ENCODE measurements around the gene RGS6. TPM values are rescaled to one million over a fixed set of nuclear protein-coding genes. Genes with fewer than 3 reads are reported as not detected.

RGS6 gene
- total RNA-seq, 1 experiment from 2014 or later: not detected

DNA sequence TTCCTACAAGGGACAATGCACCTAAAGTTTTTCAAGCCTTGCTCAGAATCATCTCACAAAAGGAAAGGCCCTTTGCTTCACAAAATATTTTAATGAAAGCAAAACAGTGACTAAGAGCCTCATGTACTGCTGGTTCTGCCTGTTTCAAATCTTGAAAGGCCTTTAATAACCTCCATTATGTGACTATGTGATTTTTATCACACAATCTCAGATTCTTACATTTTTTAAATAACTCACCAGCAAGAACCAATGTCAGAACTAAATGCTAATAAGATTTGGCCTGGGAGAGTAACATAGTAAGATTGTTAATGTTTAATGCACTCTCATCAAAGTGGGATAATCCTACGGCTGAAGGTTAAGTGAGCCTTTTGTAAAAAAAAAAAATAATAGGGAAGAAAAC is 378.9 kb downstream of the RGS6 start:
- DNase-seq (ENCODE audit: low read depth): no peak

DNA sequence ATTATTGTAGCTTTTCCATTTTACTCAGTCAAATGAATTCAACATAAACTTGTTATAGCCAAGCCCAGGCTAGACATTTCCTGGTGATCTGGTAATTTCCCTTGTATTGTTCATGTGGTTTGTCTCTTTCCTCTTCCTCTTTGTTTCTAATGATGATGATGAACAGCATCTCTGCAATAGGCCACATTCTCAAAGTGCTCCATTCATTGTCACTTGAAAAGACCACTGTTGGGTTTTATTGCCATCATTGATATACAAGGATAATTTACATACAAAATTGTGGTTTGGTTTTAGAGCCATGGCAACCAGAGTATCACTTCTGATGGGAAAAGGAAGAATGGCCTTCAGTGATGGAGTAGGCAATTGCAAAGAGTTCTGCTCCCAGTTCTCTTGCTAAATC is 379.3 kb downstream of the RGS6 start:
- no peak for DNase-seq (ENCODE audit: low read depth)

DNA sequence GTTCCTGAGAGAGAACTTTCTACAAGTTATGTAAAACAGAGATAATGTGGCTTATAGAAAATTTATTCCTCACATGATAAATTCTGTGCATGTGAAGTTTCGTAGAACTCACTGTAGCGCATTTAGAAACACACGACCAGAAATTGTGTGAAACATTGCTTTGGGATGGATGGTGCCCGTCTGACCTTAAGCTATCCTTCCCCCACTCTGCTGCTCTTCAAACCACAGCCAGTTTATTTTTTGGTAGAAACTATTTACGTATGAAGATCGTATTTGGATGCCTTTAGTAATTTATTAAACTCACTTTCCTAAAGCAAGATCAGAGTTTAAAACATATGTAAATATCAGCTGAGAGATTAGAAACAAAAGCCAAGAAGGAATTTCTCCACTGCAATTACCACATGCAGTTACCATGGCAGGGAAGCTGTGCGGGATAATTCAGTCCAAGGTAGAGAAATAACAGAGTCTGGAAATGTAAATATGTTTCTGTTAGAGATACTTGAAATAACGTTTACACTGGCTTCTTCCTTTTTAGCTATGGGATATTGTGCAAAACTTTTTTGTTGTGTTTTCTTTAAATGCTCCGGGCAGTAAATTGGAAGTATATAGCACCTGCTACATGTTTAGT is 382.7 kb downstream of the RGS6 start:
- DNase-seq (ENCODE audit: low read depth): no peak

DNA sequence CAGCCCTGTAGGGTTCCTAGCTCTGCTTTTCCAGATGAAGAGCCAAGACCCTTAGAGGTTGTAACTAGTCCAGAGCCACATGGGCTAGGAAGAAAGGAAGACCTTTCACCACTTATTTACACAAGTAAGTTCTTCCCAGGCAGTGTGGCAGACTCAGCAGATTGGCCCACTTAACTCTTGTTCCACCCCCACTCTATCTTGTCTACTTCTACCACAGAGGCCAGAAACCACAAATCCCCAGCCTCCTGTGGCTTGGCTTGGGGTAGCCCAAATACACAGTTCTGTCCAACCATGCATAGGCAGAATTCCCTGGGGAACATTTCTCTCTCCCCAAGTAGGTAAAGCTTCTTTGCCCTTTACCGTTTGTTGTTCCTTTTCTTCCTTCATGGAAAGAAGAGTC is 383.5 kb downstream of the RGS6 start:
- DNase-seq (ENCODE audit: low read depth): no peak

DNA sequence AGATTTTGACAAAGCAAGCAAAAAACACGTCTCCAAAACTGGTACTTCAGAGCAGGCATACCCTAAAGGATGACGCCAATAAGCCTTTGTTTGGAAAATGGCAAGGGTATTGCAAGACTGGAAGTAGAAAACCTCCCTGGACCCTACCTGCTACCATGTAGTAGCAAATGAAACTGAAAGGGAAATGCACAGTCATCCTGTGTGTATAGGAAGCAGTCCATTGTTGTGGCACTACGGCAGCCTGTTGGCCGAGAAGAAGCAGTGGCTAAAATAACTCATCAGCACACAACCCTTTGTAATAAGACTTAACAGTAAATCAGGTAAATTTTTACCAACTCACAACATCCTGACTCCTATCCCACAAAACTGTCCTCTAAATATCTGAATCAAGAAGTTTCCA is 386.4 kb downstream of the RGS6 start:
- peak; percentile 39 for DNase-seq (ENCODE audit: low read depth)

DNA sequence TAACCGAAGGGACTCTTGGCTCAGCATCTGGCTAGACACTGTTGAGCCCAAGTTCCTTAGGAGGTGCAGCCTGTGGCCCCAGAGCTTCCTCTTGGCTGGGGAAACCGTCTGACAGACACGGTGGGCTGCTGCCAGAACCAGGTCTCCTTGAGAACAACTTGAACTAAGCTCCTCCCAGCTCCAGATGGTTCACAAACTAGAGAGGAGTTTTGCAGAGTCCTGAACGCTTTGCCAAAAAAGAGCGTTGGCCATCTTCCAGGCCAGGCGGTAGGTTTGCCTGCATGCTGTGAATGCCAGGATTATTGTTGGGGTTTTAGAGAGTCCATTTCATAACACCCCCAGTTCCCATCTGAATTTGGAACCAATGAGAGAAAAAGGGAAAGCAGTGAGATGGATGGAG is 399.8 kb downstream of the RGS6 start:
- no peak for DNase-seq (ENCODE audit: low read depth)

DNA sequence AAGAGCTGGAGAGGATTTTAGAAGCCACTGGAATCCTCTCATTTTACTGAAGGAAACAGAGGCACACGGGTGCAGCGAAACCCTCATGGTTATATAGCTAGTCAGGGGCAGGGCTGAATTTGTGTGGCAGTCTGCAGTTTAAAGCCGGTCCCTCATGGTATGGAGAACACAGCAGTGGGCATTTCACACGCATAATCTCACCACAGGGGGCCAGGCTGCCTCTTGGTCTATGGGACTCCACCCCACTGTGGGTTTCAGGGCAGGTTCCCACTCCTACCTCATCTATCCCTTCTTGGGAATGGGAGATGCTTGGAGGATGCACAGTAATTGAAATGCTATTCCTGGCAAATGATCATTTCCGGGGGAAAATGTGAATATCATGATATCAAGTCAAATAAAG is 400.6 kb downstream of the RGS6 start:
- peak; percentile 15 for DNase-seq (ENCODE audit: low read depth)

DNA sequence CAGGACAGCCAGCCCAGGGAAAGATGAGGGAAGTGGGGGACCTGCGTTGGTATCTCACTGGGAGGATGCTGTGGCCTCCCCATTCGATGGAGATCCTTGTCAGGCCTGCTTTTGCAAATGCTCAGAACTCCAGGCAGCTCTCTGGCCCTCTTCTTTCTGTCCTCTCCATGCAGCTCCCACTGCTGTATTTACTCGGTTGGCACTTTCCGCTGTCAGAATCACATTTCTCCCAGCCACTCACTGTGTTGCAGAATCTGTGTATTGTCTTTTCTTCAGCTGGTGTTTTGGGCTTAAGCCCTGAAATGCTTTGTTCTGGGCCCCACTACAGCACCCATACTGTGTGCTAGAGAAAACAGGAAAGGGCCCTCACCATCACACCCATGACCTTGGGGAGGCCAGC is 401.1 kb downstream of the RGS6 start:
- no peak for DNase-seq (ENCODE audit: low read depth)

DNA sequence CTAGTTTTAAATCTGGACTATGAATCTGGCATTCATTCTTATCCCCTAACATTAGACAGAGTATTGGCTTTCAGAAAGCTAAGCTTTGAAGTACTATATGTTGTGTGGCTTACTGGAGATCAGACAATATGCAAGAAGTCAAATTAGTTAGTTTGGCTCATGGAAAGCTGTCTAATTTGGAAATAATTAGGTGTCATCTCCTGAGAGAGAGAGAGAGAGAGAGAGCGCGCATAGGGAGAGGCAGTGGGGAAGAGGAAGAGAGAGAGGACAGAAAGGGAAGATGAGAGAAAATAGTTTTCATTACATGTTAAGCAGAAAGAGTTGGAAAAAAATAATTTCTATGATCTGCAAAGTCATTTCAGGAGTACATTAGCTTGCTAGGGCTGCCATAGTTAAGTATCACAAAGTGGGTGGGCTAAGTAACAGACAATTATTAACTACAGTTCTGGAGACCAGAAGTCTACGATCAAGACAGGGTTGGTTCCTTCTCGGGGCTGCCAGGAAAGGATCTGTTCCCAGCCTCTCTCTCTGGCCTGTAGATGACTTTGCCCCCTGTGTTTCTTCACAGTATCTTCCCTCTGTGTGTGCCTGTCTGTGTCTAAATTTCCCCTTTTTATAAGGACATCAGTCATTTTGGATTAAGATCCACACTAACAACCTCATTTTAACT is 404.2 kb downstream of the RGS6 start:
- no peak for DNase-seq (ENCODE audit: low read depth)

DNA sequence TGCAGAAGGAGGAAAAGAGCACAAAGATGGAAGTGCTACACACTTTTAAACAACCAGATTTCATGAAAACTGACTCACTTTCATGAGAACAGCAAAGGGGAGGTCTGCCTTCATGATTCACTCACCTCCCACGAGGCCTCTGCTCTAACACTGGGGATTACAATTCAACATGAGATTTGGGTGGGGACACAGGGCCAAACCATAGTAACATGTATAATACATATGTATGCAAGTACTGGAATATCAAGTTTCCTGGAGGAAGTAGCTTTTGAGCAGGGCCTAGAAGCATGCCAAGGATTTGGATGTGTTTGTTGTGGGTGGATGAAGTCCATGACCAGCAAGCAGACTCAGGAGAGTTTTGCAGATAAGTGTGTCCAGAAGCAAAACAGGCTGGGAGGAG is 409.0 kb downstream of the RGS6 start:
- DNase-seq (ENCODE audit: low read depth): peak; percentile 8

DNA sequence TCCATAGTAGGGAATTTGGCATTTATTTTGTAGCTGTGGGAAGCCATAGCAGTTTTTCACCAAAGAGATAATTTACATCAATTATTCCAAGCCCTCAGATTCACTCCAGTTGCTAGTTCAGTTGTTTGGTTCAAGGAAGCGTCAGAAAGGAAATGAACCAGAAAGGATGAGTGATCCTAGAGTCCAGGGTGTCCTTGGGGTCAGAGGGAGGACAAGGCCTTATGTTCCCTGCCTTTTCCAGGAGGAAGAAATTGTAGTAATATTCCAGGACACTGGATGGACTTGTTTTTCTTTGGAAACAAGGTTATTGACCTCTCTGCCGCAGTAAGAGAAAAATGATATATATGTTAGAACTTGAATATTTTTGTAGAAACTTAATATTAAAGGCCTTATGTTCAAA is 409.5 kb downstream of the RGS6 start:
- no peak for DNase-seq (ENCODE audit: low read depth)

DNA sequence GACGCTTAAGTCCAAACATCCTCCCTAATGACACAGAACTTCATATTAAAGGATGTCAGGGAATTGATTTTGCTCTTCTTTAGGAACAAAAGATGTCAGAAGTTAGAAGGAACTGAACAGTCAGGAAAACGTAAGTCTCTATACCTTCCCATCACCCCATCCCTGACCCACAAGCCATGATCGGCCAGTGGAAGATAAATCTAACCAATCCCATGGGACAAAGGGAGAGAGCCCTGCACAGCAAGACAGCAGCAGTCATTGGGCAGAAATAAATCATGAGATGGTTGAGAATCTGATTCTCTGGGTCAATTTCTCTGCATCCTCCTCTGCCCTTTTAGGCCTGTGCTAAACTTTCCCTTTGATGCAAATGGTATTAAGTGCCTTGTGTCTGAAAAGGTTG is 414.9 kb downstream of the RGS6 start:
- no peak for DNase-seq (ENCODE audit: low read depth)

DNA sequence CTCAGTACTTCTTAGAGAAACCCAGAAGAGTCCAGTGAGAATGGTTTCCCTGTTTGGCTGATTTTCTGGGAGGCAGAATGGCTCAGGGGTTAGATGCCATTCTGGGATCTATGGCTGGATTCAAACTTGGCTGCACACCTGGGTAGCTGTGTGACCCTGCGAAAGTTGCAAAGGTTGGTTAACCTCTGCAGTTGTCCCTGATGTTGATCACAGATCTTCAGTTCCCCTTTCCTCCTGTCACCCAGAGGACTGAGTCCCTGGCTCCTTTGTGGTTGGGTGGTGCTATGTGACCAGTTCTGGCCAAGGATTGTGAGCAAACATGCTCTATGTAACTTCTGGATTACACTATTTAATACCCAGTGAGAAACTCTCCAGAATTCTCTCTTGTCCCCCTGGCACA is 418.0 kb downstream of the RGS6 start:
- no peak for DNase-seq (ENCODE audit: low read depth)

DNA sequence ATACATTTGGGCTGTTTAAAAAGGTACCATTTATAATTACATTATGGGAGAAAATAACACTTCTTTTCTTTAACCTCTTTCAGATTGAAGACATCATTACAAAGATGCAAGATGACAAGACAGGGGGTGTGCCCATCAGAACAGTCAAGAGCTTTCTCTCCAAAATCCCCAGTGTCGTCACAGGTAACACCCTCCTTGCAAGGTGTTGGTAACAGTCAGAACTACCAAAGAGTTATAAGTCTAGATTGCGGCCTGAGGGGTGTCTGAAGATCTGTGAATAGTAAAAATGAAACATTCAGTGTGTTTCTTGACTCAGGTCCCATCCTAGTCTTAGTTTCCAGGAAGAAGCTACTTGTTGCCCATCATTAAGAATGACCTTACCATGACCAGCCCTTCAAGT is 419.8 kb downstream of the RGS6 start:
- no peak for DNase-seq (ENCODE audit: low read depth)

DNA sequence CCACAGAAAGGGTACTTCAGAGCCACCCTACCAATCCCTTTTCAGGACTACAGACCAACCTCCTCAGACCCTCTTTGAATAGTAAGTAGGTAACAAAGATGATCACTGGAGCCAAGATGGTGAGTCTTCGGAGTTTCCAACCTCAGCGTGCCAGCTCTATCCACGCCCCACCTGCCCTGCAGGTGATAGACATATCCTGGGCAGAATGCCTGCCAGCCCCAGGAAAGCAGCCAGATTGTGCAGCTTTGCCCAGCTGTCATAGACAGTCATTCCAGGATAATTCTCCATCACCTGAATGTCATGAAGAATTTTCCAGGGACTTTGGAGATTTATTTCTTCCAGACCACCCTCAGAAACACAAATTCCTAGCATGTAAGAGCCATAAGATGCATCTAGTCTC is 434.4 kb downstream of the RGS6 start:
- no peak for DNase-seq (ENCODE audit: low read depth)

DNA sequence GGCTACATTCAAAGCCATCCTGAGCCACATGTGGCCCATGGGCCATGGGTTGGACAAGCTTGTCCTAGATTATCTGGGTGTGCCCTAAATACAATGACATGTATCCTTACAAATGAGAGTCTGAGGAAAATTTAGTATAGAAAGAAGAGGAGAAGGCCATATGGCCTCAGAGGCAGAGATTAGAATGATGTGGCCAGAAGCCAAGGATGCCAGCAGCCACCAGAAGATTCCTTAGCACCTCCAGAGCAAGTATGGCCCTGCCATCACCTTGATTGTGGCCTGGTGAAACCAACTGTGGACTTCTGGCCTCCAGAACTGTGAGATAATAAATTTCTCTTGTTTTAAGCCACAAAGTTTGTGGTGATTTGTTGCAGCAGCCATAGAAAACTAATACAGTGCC is 436.9 kb downstream of the RGS6 start:
- no peak for DNase-seq (ENCODE audit: low read depth)

DNA sequence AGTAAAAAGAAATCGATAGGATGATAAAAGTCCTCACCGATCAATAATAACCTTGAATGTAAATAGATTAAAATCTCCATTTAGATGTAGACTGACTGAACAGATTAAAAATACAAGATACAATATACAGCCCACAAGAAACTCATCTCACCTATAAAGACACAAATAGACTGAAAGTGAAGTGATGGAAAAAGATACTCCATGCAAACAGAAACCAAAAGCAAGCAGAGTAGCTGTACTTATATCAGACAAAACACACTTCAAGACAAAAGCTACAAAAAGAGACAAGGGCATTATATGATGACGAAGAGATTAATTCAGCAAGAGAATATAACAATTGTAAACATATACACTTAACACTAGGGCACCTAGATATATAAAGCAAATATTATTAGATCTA is 444.8 kb downstream of the RGS6 start:
- DNase-seq (ENCODE audit: low read depth): no peak

DNA sequence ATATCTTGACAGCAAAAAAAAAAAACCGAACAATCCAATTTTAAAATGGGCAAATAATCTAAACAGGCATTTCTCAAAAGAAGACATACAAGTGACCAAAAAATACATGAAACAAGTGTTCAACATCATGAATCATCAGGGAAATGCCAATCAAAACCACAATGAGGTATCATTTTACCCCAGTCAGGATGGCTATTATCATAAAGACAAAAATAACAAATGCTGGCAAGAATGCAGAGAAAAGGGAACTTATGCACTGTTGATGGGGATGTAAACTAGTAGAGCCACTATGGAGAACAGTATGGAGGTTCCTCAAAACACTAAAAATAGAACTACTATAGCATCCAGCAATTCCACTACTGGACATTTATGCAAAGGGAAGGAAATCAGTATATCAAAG is 448.2 kb downstream of the RGS6 start:
- peak; percentile 47 for DNase-seq (ENCODE audit: low read depth)

DNA sequence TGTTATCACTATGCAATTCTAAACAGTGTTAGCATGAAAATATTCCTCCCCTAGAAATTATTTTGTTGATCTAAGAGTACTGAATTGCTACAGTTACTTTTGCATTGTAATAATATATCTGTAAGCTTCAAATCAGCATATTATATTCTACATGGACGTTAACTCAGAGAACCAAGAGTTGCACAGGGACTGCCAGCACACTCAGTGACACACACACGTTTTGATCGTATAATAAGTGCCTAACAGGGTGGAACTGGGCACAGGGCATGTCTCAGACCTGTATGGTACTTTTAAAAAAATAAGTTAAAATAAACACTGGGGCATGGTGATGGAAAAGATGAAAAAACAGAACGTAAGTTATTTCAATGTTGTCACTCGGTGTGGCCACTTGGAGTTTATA is 451.6 kb downstream of the RGS6 start:
- DNase-seq (ENCODE audit: low read depth): no peak

DNA sequence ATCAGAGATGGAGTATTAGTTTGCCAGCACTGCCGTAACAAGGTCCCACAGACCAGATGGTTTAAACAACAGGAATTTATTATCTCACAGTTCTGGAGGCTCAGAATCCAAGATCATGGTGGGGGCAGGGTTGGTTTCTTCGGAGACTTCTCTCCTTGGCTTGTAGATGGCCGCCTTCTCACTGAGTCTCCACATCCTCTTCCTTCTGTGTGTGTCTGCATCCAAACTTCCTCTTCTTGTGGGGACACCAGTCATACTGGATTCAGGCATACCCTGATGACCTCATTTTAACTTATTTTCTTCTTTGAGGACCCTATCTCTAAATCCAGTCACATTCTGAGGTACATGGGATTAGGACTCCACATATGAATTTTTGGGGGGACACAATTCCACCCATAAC is 455.5 kb downstream of the RGS6 start:
- DNase-seq (ENCODE audit: low read depth): no peak

DNA sequence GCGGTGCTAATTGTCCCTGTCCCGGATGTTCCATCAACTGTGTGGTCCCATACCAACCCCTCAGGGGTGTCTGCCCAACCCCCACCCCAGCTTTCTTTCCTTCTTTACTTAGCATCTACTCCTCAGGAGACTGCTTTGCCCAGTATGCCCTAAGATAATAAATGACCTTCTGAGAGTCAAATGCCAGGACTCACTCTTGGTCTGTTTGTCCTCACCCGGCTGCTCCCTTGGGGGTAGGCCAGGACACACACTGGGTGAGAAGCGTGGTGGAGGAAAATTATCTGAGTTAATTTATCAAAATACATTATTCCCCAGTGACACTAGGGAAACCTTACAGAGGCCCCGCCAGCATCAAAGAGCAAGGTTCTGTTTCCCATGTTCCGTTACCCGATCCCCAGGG is 457.0 kb downstream of the RGS6 start:
- DNase-seq (ENCODE audit: low read depth): no peak

DNA sequence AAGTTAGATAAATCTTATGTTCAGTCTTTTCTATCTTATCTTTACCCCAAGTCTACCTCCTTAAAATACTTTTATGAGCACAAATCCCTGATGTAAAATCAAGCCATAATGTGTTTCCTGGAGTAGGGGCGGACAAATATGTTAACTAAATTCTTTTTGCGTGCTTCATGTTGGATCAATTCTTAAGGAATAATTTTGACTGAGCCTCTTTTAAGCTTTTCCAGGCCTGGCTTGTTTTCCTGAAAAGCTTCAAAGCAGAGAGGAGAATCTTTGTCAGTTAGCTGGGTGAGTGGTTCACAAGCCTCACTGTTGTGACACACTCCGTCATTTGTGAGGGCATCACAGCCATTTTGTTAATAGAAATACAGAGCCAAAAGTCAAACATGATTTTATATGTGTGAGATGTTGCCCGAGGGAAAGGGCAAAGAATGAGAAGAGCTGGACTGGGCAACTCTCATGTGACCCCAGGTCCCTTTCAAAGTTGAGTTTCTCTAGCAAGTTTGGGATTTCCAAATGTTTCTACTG is 468.9 kb downstream of the RGS6 start:
- DNase-seq (ENCODE audit: low read depth): no peak

DNA sequence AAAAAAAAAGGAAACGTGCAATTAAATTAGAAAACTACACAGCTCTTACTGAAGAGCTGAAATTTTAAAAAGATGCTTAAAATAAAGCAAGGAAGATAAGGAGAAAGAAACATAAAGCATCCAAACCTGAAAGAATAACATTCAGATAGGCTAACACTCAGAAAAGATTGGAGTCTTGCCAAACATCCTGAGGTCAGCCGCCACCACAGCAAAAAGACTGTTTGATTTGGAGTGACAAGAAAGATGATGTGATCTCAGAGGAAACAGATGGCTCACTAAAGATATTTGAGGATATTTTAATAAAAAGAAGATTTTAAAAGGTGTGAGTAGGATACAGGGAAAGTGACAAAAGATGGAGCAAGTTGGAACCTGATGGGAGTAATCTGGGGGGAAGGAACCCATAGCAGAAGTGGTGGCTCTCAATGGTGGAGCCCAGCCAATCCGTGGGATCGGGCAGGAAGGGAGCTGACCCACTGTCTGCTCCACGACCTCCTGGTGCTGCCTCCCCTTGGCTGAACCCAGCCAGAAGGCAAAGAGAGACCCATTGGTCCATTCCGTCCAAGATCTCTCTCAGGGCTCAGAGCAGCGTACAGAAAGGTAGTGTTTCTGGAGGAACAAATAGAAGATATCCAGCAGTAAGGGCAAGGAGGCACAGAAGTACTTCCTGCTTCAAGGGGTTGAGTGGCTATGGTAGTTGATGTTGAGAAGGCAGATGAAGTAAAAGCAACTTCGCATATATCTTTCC is 469.6 kb downstream of the RGS6 start:
- peak; percentile 18 for DNase-seq (ENCODE audit: low read depth)

All from HT1080 (cell line).